Loucy (cell line): ENCODE data around the gene SMAD3.
"Not testable (repeated sequence)": the region's sequence is repeated elsewhere in the genome, so short reads cannot be mapped to it uniquely, and the experiment has no call there.

Source experiments
- CTCF ChIP-seq: fragments of 200-600 bp; sonication (generic); conservative IDR thresholded peaks from 2 replicates; pipeline ENCODE4 v1.5.1; 2014; ENCODE audit warnings: mild to moderate bottlenecking, antibody characterized with exemption, low read length
- EZH2phosphoT487 ChIP-seq: fragments of 200-600 bp; IDR thresholded peaks from 2 replicates; pipeline ENCODE4 v1.6.1; 2018; ENCODE audit warnings: antibody characterized with exemption, mild to moderate bottlenecking, moderate library complexity, borderline replicate concordance

GRCh38 chr15:67075555-67076135 lies 10.2 kb downstream of the SMAD3 start:
- not testable (repeated sequence) for TF ChIP-seq CTCF, EZH2phosphoT487
